Gastroesophageal sphincter (tissue), 4 donors: Measurements from ENCODE around the gene PAH. TPM values are rescaled to one million over a fixed set of nuclear protein-coding genes. Genes with fewer than 3 reads are reported as not detected.

Experiments used
- ATAC-seq: fragments of 150-250 bp; one replicate; pipeline ENCODE4 v1.9.1; 2016; ENCODE audit warnings: mild to moderate bottlenecking, moderate library complexity
- H3K27ac ChIP-seq, 4 donors: fragments of 200-600 bp; sonication (generic) in 3 of 4; 1 replicate in 3 of 4; 2 replicates in 1 of 4; pipeline ENCODE4 v1.5.1; 2016 to 2019
- H3K27me3 ChIP-seq: fragments of 200-600 bp; sonication (generic); one replicate; pipeline ENCODE4 v1.5.1; 2019
- H3K36me3 ChIP-seq, 2 donors: fragments of 200-600 bp; sonication (generic); one replicate each; pipeline ENCODE4 v1.5.1; 2019; ENCODE audit warnings: control low read depth in 1 of 2
- H3K4me1 ChIP-seq, 3 donors: fragments of 200-600 bp; sonication (generic); 1 replicate in 2 of 3; 2 replicates in 1 of 3; pipeline ENCODE4 v1.5.1; 2016 to 2019; ENCODE audit warnings: control low read depth in 2 of 3
- H3K4me3 ChIP-seq, 2 donors: fragments of 200-600 bp; sonication (generic); one replicate each; pipeline ENCODE4 v1.5.1; 2019; ENCODE audit warnings: mild to moderate bottlenecking in 1 of 2, moderate library complexity in 1 of 2
- H3K9me3 ChIP-seq, 3 donors: fragments of 200-600 bp; sonication (generic); one replicate each; pipeline ENCODE4 v1.5.1; 2017 to 2019; ENCODE audit warnings: control low read depth in 2 of 3
- CTCF ChIP-seq, 4 experiments: fragments of 200-600 bp in 2 of 4; fragments of 450-650 bp in 2 of 4; sonication (generic) in 1 of 4; IDR thresholded peaks; one replicate each; pipeline ENCODE4 v1.5.1; 2017 to 2019; ENCODE audit warnings: antibody characterized with exemption in 4 of 4, mild to moderate bottlenecking in 2 of 4, moderate library complexity in 2 of 4
- EP300 ChIP-seq: sonication (generic); formaldehyde crosslinking; IDR thresholded peaks from one replicate; pipeline ENCODE4 v1.6.1; 2017; ENCODE audit warnings: antibody characterized with exemption, mild to moderate bottlenecking
- POLR2A ChIP-seq, 2 donors: fragments of 450-650 bp; IDR thresholded peaks; one replicate each; pipeline ENCODE4 v1.6.1; 2017; ENCODE audit warnings: antibody characterized with exemption in 2 of 2, mild to moderate bottlenecking in 2 of 2, moderate library complexity in 1 of 2
- POLR2AphosphoS5 ChIP-seq: sonication (generic); formaldehyde crosslinking; IDR thresholded peaks from one replicate; pipeline ENCODE4 v1.6.1; 2017; ENCODE audit warnings: antibody characterized with exemption
- WGBS, 2 donors: methylation state at CpG; one replicate each; pipeline ENCODE4 v1.1.5; 2018; ENCODE audit warnings: low coverage in 1 of 2; 5-methylcytosine and 5-hydroxymethylcytosine counted together
- total RNA-seq, 4 donors: library from RNA; depleted of rRNA; stranded (reverse); fragments of >200 nt; gene quantifications; one replicate each; pipeline ENCODE4 v1.1.0, GENCODE V29; 2016

PAH gene
- total RNA-seq, 4 donors from 2014 or later: 0.67 TPM; not detected in 3

- ATAC-seq: no peak
- Histone ChIP-seq H3K4me3 (no peak overlapping the region), H3K27ac (no peak overlapping the region), H3K9me3 (no peaks in the 10 kb centered on the region), H3K27me3 (no peaks in the 10 kb centered on the region), H3K36me3 (no peaks in the 10 kb centered on the region), H3K4me1 (peaks cover 0 to 5% (median 0%) of the 10 kb centered on the region in 3 donors)
- TF ChIP-seq CTCF (IDR thresholded peaks at IDR 0.05) (no peak), POLR2A (IDR thresholded peaks at IDR 0.05) (no peak), EP300 (no peak), POLR2AphosphoS5 (no peak)
- WGBS, 2 donors: 31 to 61% methylated on average over 3 to 5 of the region's 5 CpGs
These were observed 119.5 kb downstream of the PAH start for GRCh38 chr12:102797528-102797927.

GRCh38 chr12:102793921-102794320 lies 123.1 kb downstream of the PAH start:
- no peak for TF ChIP-seq CTCF (IDR thresholded peaks at IDR 0.05)
- no peak for TF ChIP-seq POLR2A (IDR thresholded peaks at IDR 0.05)
- TF ChIP-seq POLR2AphosphoS5: no peak
- no peak for TF ChIP-seq EP300
- H3K36me3 ChIP-seq: no peaks in the 10 kb centered on the region
- H3K27ac ChIP-seq: no peak overlapping the region
- 59 to 66% methylated on average over 6 to 7 of the region's 7 CpGs for WGBS, 2 donors
- no peak for ATAC-seq
- H3K27me3 ChIP-seq: peaks cover 8% of the 10 kb centered on the region
- no peaks in the 10 kb centered on the region for H3K9me3 ChIP-seq
- H3K4me3 ChIP-seq: no peak overlapping the region
- peaks cover 0 to 5% (median 0%) of the 10 kb centered on the region in 3 donors for H3K4me1 ChIP-seq

Other genes with a start within 250 kb of the PAH start
- gene ASCL1, start 40.4 kb upstream of the PAH start, total RNA-seq: under 1 TPM in 2 of 4 donors, not detected in 2; 0.15 to 0.54 TPM